Thymus (tissue), 11 donors: ENCODE results near the gene BLOC1S3. TPM values are rescaled to one million over a fixed set of nuclear protein-coding genes. Genes with fewer than 3 reads are reported as not detected.

Experiments
- DNase-seq, 9 donors: peaks; one replicate each; pipeline ENCODE4 v3.0.0-alpha.2; 2013; ENCODE audit warnings: low spot score in 9 of 9, low read depth in 6 of 9, missing footprints in 1 of 9
- H3K27ac ChIP-seq, 2 donors: one replicate each; pipeline ENCODE4 v1.5.1; 2013; ENCODE audit warnings: control low read depth in 1 of 2, low read depth in 1 of 2, low read length in 1 of 2, mild to moderate bottlenecking in 1 of 2, moderate library complexity in 1 of 2
- H3K27me3 ChIP-seq, 2 donors: one replicate each; pipeline ENCODE4 v1.5.1; 2013; ENCODE audit warnings: low read length in 1 of 2; ENCODE audit not compliant: control insufficient read depth in 2 of 2, insufficient read depth in 1 of 2
- H3K36me3 ChIP-seq, 2 donors: one replicate each; pipeline ENCODE4 v1.5.1; 2013; ENCODE audit warnings: low read length in 1 of 2, mild to moderate bottlenecking in 1 of 2, moderate library complexity in 1 of 2; ENCODE audit not compliant: control insufficient read depth in 2 of 2, insufficient read depth in 2 of 2
- H3K4me1 ChIP-seq, 2 donors: one replicate each; pipeline ENCODE4 v1.5.1; 2013; ENCODE audit warnings: low read length in 2 of 2; ENCODE audit not compliant: control insufficient read depth in 2 of 2, insufficient read depth in 2 of 2
- H3K4me3 ChIP-seq, 2 donors: one replicate each; pipeline ENCODE4 v1.5.1; 2013; ENCODE audit warnings: low read length in 2 of 2, control low read depth in 1 of 2, mild to moderate bottlenecking in 1 of 2
- H3K9me3 ChIP-seq, 2 donors: one replicate each; pipeline ENCODE4 v1.5.1; 2013; ENCODE audit warnings: low read length in 1 of 2, mild to moderate bottlenecking in 1 of 2; ENCODE audit not compliant: control insufficient read depth in 2 of 2, insufficient read depth in 1 of 2
- WGBS: extraction: QIAGEN DNeasy Blood & Tissue Kit; methylation state at CpG from one replicate; pipeline ENCODE4 v1.1.7; 2013; 5-methylcytosine and 5-hydroxymethylcytosine counted together
- polyA plus RNA-seq: library from polyadenylated mRNA; stranded (reverse); fragments of 200-250 nt; gene quantifications from one replicate; pipeline ENCODE4 v1.2.3, GENCODE V29; 2013
- total RNA-seq: library from RNA; stranded (reverse); fragments of 120-200 nt; gene quantifications from one replicate; pipeline ENCODE4 v1.2.4, GENCODE V29; 2013
- donor health status: healthy.

The BLOC1S3 gene
- total and polyA plus RNA-seq, 2 donors = 1.5 to 6.3 TPM

- Histone ChIP-seq H3K27ac (no peak overlapping the region), H3K9me3 (peaks cover 0 to 9% of the 10 kb centered on the region in 2 donors), H3K4me1 (peaks cover 0 to 12% of the 10 kb centered on the region in 2 donors), H3K36me3 (no peaks in the 10 kb centered on the region), H3K27me3 (peaks cover 14 to 76% of the 10 kb centered on the region in 2 donors), H3K4me3 (no peak overlapping the region)
- WGBS = 58% methylated on average over 27 of the region's 27 CpGs
- DNase-seq = no peak
Observed at GRCh38 chr19:45158503-45159209, 19.9 kb upstream of the BLOC1S3 start.

GRCh38 chr19:45159210-45159970 lies 19.2 kb upstream of the BLOC1S3 start:
- Histone ChIP-seq H3K27ac (no peak overlapping the region), H3K4me3 (no peak overlapping the region), H3K4me1 (peaks cover 2 to 12% of the 10 kb centered on the region in 2 donors), H3K36me3 (no peaks in the 10 kb centered on the region), H3K27me3 (peaks cover 8 to 68% of the 10 kb centered on the region in 2 donors), H3K9me3 (peaks cover 0 to 5% of the 10 kb centered on the region in 2 donors)
- WGBS = 92% methylated on average over 12 of the region's 12 CpGs
- no peak for DNase-seq

GRCh38 chr19:45159971-45160324 lies 18.6 kb upstream of the BLOC1S3 start:
- 91% methylated on average over 10 of the region's 10 CpGs for WGBS

GRCh38 chr19:45160870-45161737 lies 17.5 kb upstream of the BLOC1S3 start, which contains the start of gene NKPD1:
TSS of gene NKPD1 (minus strand) at chr19:45160982. CDS start at chr19:45160150, 832 bp downstream.
- WGBS = 67% methylated on average over 29 of the region's 29 CpGs
- peaks cover 0 to 5% of the 10 kb centered on the region in 2 donors for H3K9me3 ChIP-seq
- H3K27ac ChIP-seq = no peak within 1 kb of the TSS
- H3K27me3 ChIP-seq = peaks cover 4 to 53% of the 10 kb centered on the region in 2 donors
- no peaks in the 10 kb centered on the region for H3K36me3 ChIP-seq
- DNase-seq = no peak
- H3K4me3 ChIP-seq = no peak within 1 kb of the TSS
- H3K4me1 ChIP-seq = peaks cover 5 to 16% of the 10 kb centered on the region in 2 donors

More at GRCh38 chr19:45159971-45160324, 18.6 kb upstream of the BLOC1S3 start:
- Histone ChIP-seq H3K27me3 (peaks cover 4 to 63% of the 10 kb centered on the region in 2 donors), H3K4me3 (no peak overlapping the region), H3K27ac (no peak overlapping the region), H3K36me3 (no peaks in the 10 kb centered on the region), H3K4me1 (peaks cover 5 to 15% of the 10 kb centered on the region in 2 donors), H3K9me3 (peaks cover 0 to 5% of the 10 kb centered on the region in 2 donors)
- no peak for DNase-seq

- Histone ChIP-seq H3K4me3 (no peak overlapping the region), H3K4me1 (peaks cover 5 to 24% of the 10 kb centered on the region in 2 donors), H3K27me3 (peaks cover 4 to 46% of the 10 kb centered on the region in 2 donors), H3K36me3 (no peaks in the 10 kb centered on the region), H3K9me3 (peaks cover 0 to 5% of the 10 kb centered on the region in 2 donors), H3K27ac (no peak overlapping the region)
- no peak for DNase-seq
- WGBS = 65% methylated on average over 32 of the region's 32 CpGs
Observed at GRCh38 chr19:45161738-45162607, 16.6 kb upstream of the BLOC1S3 start.

GRCh38 chr19:45162608-45163143 lies 15.9 kb upstream of the BLOC1S3 start:
- H3K4me3 ChIP-seq = no peak overlapping the region
- peaks cover 4 to 42% of the 10 kb centered on the region in 2 donors for H3K27me3 ChIP-seq
- no peak for DNase-seq
- 96% methylated on average over 18 of the region's 18 CpGs for WGBS
- no peaks in the 10 kb centered on the region for H3K36me3 ChIP-seq
- peaks cover 0 to 5% of the 10 kb centered on the region in 2 donors for H3K9me3 ChIP-seq
- H3K4me1 ChIP-seq = peaks cover 5 to 24% of the 10 kb centered on the region in 2 donors
- H3K27ac ChIP-seq = no peak overlapping the region

GRCh38 chr19:45163156-45163555 lies 15.4 kb upstream of the BLOC1S3 start:
- Histone ChIP-seq H3K4me1 (peaks cover 5 to 24% of the 10 kb centered on the region in 2 donors), H3K9me3 (peaks cover 0 to 5% of the 10 kb centered on the region in 2 donors), H3K4me3 (no peak overlapping the region), H3K36me3 (no peaks in the 10 kb centered on the region), H3K27me3 (peaks cover 2 to 40% of the 10 kb centered on the region in 2 donors), H3K27ac (no peak overlapping the region)
- no peak for DNase-seq
- WGBS = 97% methylated on average over 17 of the region's 17 CpGs
